Fibroblast of peridontal ligament (primary cell): Measurements from ENCODE around the gene MACO1.
"Not testable (repeated sequence)": the region's sequence is repeated elsewhere in the genome, so short reads cannot be mapped to it uniquely, and the experiment has no call there.

Source experiments
- DNase-seq: peaks from one replicate; pipeline ENCODE4 v3.0.0-alpha.2; 2010; ENCODE audit errors: extremely low read depth

Gene MACO1, protein sequence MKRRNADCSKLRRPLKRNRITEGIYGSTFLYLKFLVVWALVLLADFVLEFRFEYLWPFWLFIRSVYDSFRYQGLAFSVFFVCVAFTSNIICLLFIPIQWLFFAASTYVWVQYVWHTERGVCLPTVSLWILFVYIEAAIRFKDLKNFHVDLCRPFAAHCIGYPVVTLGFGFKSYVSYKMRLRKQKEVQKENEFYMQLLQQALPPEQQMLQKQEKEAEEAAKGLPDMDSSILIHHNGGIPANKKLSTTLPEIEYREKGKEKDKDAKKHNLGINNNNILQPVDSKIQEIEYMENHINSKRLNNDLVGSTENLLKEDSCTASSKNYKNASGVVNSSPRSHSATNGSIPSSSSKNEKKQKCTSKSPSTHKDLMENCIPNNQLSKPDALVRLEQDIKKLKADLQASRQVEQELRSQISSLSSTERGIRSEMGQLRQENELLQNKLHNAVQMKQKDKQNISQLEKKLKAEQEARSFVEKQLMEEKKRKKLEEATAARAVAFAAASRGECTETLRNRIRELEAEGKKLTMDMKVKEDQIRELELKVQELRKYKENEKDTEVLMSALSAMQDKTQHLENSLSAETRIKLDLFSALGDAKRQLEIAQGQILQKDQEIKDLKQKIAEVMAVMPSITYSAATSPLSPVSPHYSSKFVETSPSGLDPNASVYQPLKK

DNA sequence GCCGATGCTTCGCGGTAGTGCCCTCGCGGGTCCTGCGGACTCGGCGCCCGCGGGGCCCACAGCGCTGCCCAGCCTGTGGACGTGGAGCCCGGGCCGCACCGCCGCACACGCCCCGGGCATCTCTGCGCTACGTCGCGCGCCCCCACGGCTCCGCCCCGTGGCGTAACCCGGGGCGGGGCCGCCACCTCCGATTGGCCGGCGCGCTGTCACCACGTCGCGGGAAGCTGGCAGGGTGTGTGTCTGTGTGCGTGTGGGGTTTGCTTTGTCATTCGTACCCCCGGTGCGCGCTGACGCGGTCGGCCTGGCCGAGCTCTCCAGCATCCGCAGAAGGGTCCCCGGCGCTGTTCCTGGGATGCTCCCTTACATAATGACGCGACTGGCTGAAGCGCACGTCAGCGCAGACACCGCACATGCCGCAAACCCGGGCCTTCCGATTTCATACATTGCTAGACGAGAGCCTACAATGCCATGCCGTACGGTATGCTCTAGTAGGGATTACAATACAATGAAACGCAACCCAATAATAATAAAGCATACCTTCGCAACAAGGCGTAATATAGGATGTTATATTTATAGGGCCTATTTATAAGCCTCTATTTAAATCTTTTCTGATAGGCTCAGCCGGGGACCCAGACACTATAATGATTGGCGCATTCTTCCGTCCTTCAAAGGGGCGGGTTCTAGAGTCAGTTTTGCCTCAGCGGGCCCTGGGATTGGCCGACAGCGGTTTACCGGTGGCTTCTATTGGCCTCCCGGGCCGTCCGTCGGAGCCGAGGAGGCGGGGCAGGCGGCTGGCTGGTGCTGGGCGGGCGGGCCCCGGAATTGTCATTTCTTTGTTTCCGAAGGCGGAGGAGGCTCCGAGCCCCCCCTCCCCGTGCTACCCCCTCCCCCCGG lies at the start of gene MACO1:
TSS of gene MACO1 (plus strand) at position 825 of the 894 bp plus-strand sequence. CDS start 202 bp downstream, outside the sequence.
- DNase-seq = peak; percentile 97

DNA sequence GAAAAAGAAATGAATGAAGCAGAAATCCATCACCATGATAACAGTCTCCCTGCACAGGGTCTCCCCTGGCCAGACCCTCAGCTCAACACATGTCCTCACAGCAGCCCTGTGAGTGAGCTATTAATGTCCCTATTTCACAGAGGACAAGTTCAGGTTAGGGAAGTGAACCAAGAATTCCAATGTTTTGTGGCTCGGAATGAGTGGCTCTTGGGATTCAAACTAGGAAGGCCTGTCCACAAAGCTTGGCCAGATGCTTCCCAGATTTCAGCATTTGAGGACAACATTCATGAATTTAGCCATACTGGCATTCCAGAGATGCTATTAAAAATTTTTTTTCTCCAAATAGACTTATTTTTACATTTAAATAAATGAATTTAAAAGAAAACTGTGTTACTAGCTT lies 48.2 kb upstream of the MACO1 start:
- peak; percentile 23 for DNase-seq

- DNase-seq = peak; percentile 94
Measured at GRCh38 chr1:25383090-25383489, 47.6 kb upstream of the MACO1 start.

DNA sequence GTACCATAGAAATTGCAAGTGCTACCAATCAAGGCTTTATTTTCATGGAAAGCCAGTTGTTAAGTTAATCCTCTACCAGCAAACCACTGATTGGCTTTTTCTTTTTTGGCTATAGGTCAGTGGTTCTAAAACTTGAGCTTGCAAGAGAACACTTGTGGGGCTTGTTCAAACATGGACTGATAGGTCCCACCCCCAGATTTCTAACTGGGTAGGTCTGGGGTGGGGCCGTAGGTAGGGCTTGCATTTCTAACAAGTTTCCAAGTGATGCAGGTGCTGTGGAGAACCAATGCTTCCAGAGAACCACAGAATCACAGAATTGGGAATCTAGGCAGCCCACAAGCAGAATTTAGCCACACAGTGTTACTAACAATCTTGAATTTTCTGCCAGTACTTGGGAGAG lies 46.8 kb upstream of the MACO1 start:
- DNase-seq = not testable (repeated sequence)

DNA sequence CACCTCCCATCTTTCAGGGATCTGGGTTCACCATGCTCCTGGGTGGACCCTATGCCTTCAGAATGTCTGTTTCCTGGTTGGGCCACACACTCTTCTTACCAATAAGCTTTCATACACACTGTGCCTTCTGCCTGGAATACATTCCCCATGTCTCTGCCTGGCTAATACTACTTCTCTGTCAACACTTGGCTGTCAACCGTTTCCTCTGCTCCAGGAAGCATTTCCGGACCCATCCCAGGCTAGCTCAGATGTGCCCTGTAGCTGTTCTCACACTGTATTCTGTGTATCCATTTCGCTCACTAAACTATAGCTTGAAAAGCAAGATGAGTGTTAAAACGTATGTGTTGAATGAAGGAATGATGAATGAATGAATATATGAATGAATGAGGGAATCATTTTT lies 43.6 kb upstream of the MACO1 start:
- not testable (repeated sequence) for DNase-seq

- not testable (repeated sequence) for DNase-seq
Measured at GRCh38 chr1:25388691-25389090, 42.0 kb upstream of the MACO1 start.

GRCh38 chr1:25389721-25390120 lies 41.0 kb upstream of the MACO1 start:
- DNase-seq = not testable (repeated sequence)

DNA sequence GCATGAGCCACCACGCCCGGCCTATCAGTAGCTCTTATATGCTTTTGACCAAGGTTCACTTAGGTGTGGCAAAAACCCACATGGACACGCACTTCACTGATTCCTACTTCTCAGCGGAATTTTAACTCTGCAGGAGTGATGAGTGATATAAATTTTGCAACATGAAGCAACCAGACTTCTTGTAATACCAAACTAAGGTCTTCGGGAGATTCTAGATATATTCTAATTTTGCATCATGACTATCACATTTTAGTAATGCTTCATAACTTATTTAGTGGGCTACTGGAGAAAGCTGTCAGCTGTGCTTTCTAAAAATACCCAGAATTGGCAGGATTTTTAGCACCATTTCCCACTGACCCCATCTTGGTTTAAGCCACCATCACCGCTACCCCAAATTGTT lies 37.9 kb upstream of the MACO1 start:
- no peak for DNase-seq

DNA sequence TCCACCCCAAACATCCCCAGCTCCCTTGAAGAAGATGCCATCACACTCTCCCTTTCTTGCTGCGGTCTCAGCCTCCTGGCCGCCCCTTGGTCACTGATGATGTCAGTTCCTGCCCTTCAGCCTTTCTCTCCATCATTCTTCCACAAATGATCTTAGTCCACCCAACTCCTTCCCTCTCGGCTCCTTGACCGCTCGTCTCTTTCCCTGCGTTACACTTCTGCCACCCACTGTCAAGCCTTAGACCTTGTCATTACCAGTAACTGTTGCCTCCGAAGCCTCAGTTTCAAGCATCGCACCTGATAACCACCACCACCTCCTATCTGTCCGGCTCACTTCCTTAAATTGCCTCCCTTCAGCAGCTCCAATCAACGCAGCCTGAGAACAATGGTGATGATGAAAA lies 33.1 kb upstream of the MACO1 start:
- DNase-seq = not testable (repeated sequence)

GRCh38 chr1:25398079-25398478 lies 32.6 kb upstream of the MACO1 start:
- not testable (repeated sequence) for DNase-seq

DNA sequence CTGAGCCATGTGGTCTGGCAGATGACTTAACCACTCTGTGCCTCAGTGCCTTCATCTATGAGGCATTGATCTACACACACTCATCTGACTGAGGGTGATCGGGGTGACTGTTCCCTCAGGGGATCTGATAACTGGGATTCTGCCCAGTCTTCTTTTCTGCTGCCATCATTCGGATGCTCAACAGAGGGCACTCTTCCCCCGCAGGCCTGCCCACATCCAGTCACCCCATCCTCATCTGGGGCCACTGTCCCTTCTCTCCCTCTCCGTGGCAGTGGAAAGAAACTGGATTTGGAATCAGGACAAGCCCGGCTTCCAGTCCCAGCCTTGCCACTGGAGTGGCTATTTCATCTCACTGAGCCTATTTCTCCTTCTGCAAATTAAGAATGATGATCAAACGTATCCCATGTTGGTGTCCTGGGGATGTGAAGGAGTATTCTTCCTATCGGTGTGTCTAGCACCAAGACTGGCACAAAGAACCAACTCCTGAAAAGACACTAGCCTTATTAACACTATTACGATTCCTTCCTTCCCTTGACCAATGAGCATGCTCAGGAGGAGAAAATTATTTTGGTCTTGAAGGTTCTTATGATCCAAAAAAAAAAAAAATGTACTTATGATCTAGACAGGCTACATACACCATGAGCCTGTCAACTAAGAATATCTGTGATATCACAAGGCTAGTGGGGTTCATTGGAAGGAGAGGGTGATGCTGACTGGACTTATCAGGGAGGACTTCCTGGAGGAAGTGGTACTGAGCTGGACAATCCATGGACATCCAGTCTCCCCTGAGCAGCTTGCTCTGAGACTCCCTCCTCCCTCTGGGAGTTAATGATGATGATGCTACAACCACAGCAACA lies 27.5 kb upstream of the MACO1 start:
- DNase-seq = not testable (repeated sequence)

GRCh38 chr1:25405731-25406305 lies 24.9 kb upstream of the MACO1 start:
- DNase-seq = not testable (repeated sequence)

- not testable (repeated sequence) for DNase-seq
Measured at GRCh38 chr1:25409641-25410427, 20.9 kb upstream of the MACO1 start.

DNA sequence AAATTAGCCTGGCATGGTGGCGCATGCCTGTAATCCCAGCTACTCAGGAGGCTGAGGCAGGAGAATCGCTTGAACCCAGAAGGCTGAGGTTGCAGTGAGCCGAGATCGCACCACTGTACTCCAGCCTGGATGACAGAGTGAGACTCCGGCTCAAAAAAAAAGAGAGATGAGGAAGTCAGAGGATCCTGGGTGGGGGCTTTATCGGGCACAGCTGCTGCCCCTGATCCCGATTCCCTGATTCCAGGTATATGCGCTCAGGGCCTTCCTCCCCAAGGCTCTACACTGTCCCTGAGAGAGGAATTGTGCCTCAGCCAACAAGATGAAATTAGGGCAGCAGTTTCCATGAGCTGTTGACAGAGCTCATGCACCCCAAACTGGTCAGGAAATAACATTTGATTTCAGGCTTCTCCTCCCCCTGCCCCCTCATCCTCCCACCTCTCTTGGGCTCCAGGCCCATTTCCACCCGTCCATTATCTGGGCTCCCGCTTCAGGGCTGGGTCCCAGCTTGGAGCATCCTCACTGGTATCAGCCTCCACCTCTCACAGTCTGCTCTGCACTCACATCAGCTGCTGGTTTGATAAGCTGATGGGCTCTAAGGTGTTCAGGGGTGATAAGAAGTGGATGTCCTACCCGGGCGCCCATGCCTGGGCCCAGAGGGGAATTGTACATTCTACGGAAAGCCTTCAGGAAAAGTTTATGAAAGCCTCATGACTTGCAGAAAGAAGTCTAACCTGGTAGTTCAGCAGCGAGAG lies 17.6 kb upstream of the MACO1 start:
- DNase-seq = not testable (repeated sequence)

DNA sequence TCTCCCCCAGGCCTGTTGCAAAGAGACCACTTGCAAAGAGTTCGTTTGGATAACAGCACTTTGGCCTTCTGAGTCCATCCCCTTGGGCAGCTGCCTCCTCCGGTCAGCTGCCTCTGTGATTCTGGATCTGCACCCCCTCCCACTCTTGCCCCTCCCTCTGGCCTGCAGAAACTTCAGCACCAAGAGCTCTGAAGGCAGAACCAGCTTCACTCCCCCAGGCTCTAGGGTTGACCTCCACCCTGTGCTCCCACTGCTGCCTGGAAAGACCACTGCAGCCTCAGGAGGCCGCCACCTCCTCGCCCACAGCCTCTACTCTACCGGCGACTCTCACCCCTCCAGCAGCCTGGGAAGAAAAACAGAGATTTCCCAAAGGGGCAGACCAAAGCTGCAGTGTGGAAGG lies 16.5 kb upstream of the MACO1 start:
- not testable (repeated sequence) for DNase-seq

DNA sequence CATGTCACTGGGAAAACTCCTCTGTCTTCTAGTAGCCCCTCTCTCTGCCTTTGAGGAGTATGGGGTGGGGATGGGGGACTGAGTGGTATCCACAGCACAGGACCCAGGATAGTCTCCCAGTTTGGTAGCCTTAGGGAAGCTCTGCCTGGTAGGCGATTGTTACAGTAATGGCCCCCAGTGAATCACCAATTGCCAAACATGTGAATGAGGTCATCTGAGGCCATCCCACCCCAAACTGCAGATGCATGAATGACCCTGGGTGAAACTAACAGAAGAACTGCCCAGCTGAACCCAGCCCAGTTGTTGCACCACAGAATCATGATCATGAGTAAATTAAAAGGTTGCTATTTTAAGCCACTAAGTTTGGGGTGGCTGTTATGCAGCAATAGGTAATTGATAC lies 16.1 kb upstream of the MACO1 start:
- DNase-seq = not testable (repeated sequence)

DNA sequence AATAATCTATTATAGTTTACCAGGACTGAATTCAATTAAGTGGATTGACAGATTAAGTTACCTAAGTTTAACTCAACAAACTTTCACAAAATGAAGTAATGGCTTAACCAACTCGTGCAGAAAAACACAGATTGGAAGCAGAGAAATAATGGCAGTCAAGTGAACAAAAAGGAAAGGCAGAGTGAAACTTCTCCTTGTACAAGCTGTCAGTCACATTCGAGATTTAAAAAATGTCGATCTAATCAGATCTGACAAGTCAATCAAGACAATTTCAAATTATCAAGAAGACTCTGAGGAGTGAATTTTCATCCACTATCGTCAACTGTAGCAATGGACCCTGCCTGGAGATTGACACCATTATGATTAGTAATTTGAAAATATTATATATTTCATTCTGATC lies 13.4 kb upstream of the MACO1 start:
- not testable (repeated sequence) for DNase-seq

- DNase-seq = not testable (repeated sequence)
Measured at GRCh38 chr1:25419339-25419738, 11.4 kb upstream of the MACO1 start.

DNA sequence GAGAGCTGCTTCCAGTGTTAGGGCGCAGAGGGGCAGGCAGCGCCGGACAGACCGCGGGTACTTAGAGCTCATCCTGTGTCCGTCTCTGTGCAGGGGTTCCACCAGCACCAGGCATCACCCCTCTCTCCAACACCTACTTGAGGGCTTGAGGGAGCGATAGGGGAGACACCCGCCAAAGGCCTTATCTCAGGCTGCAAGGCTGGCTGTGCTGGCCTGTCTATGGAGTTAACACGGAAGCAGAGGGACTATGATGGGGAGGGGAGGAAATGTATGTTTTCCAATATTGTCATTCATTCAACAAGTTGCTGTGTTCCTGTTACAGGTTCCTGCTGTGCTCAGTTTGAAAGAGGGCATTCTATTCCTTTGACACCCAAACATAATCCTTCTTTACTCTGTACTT lies 10.0 kb upstream of the MACO1 start, which contains the start of gene RHCE:
TSS of gene RHCE (minus strand) at position 111 of the 400 bp plus-strand sequence. CDS start at position 72, 39 bp downstream.
- DNase-seq = not testable (repeated sequence)
